ENCODE data around the gene TRAF5. TPM values are rescaled to one million over a fixed set of nuclear protein-coding genes. Genes with fewer than 3 reads are reported as not detected.

The TRAF5 gene
- total RNA-seq, 6 experiments from 2014 or later, result 7.7 to 12.3 (median 8.7) TPM

GRCh38 chr1:211343607-211344006 lies 17.0 kb downstream of the TRAF5 start:
- DNase-seq, result no peak
- H3K27ac Mint-ChIP-seq, result peak overlapping the region; percentile 8; the same call in 1 of the 2 replicates
- TF ChIP-seq CTCF (IDR thresholded peaks at IDR 0.05), result no peak
- no peaks in the 10 kb centered on the region for H3K27me3 Mint-ChIP-seq (ENCODE audit: insufficient read depth)
- peaks cover 13% of the 10 kb centered on the region for H3K4me1 Mint-ChIP-seq (ENCODE audit: low read depth)
- H3K36me3 Mint-ChIP-seq (ENCODE audit: low read depth), result no peaks in the 10 kb centered on the region
- H3K9me3 Mint-ChIP-seq, result no peaks in the 10 kb centered on the region
- H3K4me3 Mint-ChIP-seq, result no peak overlapping the region

GRCh38 chr1:211344152-211344618 lies 17.6 kb downstream of the TRAF5 start:
- Mint-ChIP-seq H3K9me3 (no peaks in the 10 kb centered on the region), H3K36me3 (ENCODE audit: low read depth) (no peaks in the 10 kb centered on the region), H3K4me3 (no peak overlapping the region), H3K27ac (peak overlapping the region; percentile 8; the same call in 1 of the 2 replicates), H3K27me3 (ENCODE audit: insufficient read depth) (no peaks in the 10 kb centered on the region), H3K4me1 (ENCODE audit: low read depth) (peaks cover 13% of the 10 kb centered on the region)
- TF ChIP-seq CTCF (IDR thresholded peaks at IDR 0.05), result no peak
- no peak for DNase-seq

- no peak overlapping the region for H3K27ac Mint-ChIP-seq
- TF ChIP-seq CTCF (IDR thresholded peaks at IDR 0.05), result no peak
- no peaks in the 10 kb centered on the region for H3K27me3 Mint-ChIP-seq (ENCODE audit: insufficient read depth)
- DNase-seq, result no peak
- H3K9me3 Mint-ChIP-seq, result no peaks in the 10 kb centered on the region
- peaks cover 13% of the 10 kb centered on the region for H3K4me1 Mint-ChIP-seq (ENCODE audit: low read depth)
- no peak overlapping the region for H3K4me3 Mint-ChIP-seq
- no peaks in the 10 kb centered on the region for H3K36me3 Mint-ChIP-seq (ENCODE audit: low read depth)
Measured at GRCh38 chr1:211345719-211346118, 19.1 kb downstream of the TRAF5 start.

- no peak for TF ChIP-seq CTCF (IDR thresholded peaks at IDR 0.05)
- H3K4me3 Mint-ChIP-seq, result no peak overlapping the region
- H3K36me3 Mint-ChIP-seq (ENCODE audit: low read depth), result peaks cover 11% of the 10 kb centered on the region
- peaks cover 7% of the 10 kb centered on the region for H3K4me1 Mint-ChIP-seq (ENCODE audit: low read depth)
- no peaks in the 10 kb centered on the region; the same call in 1 of the 2 replicates for H3K27me3 Mint-ChIP-seq (ENCODE audit: insufficient read depth)
- DNase-seq, result no peak
- no peak overlapping the region for H3K27ac Mint-ChIP-seq
- peaks cover 6% of the 10 kb centered on the region for H3K9me3 Mint-ChIP-seq
Measured at GRCh38 chr1:211347077-211347844, 20.6 kb downstream of the TRAF5 start.

GRCh38 chr1:211348547-211348946 lies 21.9 kb downstream of the TRAF5 start:
- TF ChIP-seq CTCF (IDR thresholded peaks at IDR 0.05), result no peak
- peaks cover 11% of the 10 kb centered on the region for H3K4me1 Mint-ChIP-seq (ENCODE audit: low read depth)
- no peak overlapping the region for H3K27ac Mint-ChIP-seq
- peaks cover 6% of the 10 kb centered on the region for H3K9me3 Mint-ChIP-seq
- no peak overlapping the region for H3K4me3 Mint-ChIP-seq
- H3K27me3 Mint-ChIP-seq (ENCODE audit: insufficient read depth), result no peaks in the 10 kb centered on the region; the same call in 1 of the 2 replicates
- H3K36me3 Mint-ChIP-seq (ENCODE audit: low read depth), result peaks cover 19% of the 10 kb centered on the region
- DNase-seq, result no peak

All from HFFc6 (cell line).